PFSK-1 (cell line): ENCODE data around the gene RSAD2.

Experiments used
- FOXP2 ChIP-seq: optimal IDR thresholded peaks from 2 replicates; pipeline ENCODE3; 2011; ENCODE audit warnings: borderline replicate concordance, control low read depth, inconsistent platforms; ENCODE audit not compliant: insufficient read depth; ENCODE audit errors: extremely low read length, extremely low read depth
- POLR2AphosphoS5 ChIP-seq: IDR thresholded peaks from 2 replicates; pipeline ENCODE4 v1.6.1; 2012; ENCODE audit warnings: low read depth, mild to moderate bottlenecking, control low read depth, low read length, moderate library complexity
- SIN3A ChIP-seq: IDR thresholded peaks from 2 replicates; pipeline ENCODE4 v1.6.1; 2012; ENCODE audit warnings: mild to moderate bottlenecking, low read length, moderate library complexity, borderline replicate concordance; ENCODE audit not compliant: insufficient read depth
- TAF1 ChIP-seq: IDR thresholded peaks from 2 replicates; pipeline ENCODE4 v1.6.1; 2012; ENCODE audit warnings: low read length, control low read depth, borderline replicate concordance; ENCODE audit not compliant: insufficient read depth
- TF ChIP-seq, protein P1 (sequence below), 2 experiments: IDR thresholded peaks; 2 replicates each; pipeline versions ENCODE4 v1.6.1 to v1.8.0; 2011 to 2012; ENCODE audit warnings: low read depth in 2 of 2, low read length in 2 of 2, control low read depth in 1 of 2, inconsistent platforms in 1 of 2, mild to moderate bottlenecking in 1 of 2, moderate library complexity in 1 of 2; ENCODE audit not compliant: insufficient read depth in 1 of 2

Gene RSAD2

GRCh38 chr2:6924924-6925409 lies 47.4 kb downstream of the RSAD2 start:
- TF ChIP-seq POLR2AphosphoS5 (no peak), FOXP2 (no peak), SIN3A (no peak), TAF1 (no peak)
- TF ChIP-seq, protein P1, sequence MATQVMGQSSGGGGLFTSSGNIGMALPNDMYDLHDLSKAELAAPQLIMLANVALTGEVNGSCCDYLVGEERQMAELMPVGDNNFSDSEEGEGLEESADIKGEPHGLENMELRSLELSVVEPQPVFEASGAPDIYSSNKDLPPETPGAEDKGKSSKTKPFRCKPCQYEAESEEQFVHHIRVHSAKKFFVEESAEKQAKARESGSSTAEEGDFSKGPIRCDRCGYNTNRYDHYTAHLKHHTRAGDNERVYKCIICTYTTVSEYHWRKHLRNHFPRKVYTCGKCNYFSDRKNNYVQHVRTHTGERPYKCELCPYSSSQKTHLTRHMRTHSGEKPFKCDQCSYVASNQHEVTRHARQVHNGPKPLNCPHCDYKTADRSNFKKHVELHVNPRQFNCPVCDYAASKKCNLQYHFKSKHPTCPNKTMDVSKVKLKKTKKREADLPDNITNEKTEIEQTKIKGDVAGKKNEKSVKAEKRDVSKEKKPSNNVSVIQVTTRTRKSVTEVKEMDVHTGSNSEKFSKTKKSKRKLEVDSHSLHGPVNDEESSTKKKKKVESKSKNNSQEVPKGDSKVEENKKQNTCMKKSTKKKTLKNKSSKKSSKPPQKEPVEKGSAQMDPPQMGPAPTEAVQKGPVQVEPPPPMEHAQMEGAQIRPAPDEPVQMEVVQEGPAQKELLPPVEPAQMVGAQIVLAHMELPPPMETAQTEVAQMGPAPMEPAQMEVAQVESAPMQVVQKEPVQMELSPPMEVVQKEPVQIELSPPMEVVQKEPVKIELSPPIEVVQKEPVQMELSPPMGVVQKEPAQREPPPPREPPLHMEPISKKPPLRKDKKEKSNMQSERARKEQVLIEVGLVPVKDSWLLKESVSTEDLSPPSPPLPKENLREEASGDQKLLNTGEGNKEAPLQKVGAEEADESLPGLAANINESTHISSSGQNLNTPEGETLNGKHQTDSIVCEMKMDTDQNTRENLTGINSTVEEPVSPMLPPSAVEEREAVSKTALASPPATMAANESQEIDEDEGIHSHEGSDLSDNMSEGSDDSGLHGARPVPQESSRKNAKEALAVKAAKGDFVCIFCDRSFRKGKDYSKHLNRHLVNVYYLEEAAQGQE (IDR thresholded peaks at IDR 0.05; ENCODE audit: insufficient read depth in 1 of 2, low read depth in 2 of 2, low read length in 2 of 2), result no peak

DNA sequence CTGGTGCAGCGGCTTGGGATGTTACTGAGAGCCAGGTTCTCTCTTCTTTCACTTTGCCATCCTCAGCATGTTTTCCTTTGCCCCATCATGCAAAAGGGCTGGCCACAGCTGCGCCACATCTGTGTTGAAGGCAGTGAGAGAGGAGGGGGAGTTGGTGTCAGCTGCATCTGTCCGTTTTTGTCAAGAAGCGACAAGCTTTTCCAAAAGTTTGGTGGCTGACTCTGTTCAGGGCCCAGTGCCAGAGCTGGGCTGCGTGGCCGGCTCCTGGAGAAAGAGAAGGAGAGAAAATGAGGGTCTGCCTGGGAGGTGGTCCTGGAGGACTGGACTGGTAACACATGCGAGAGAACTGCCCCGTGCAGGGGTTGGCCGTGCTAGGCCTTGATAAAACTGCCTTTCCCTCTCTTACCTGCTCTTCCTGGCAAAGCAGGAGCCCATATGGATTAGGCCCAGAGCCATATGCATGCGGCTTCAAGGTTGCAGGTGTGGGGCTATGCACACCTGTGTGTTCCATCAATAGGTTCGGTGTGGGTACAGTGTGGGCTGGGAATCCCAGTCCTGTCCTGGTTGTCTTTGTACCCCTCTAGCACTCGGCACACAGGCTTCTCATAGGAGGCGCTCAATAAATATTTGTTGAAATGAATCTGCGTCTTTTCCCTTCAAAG lies 48.6 kb downstream of the RSAD2 start:
- TF ChIP-seq POLR2AphosphoS5 (no peak), FOXP2 (no peak)

DNA sequence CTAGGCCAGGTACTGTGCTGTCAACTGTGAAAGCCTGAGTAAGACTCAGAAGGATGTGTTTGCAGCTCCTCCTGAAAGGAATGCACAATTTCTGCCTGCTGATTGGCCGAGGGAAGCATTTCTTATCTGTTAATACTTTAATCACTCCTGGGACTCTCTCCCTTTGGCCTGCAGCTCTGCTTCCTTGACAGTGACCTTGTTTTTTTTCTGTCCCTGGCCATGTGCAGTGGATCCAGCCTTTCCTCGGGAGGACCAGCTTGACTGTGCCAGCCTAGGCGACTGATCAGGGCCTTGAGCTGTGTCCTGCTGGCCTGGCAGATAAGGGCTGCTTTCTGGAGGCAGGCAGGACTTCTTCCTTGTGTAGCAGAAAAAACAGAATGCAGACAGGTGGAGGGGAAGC lies 49.6 kb downstream of the RSAD2 start:
- TF ChIP-seq POLR2AphosphoS5 (no peak), FOXP2 (no peak), TAF1 (no peak), SIN3A (no peak)
- TF ChIP-seq, protein P1 (IDR thresholded peaks at IDR 0.05; ENCODE audit: insufficient read depth in 1 of 2, low read depth in 2 of 2, low read length in 2 of 2), result no peak

- TF ChIP-seq POLR2AphosphoS5 (no peak), SIN3A (no peak), TAF1 (no peak), FOXP2 (no peak)
- TF ChIP-seq, protein P1 (IDR thresholded peaks at IDR 0.05; ENCODE audit: insufficient read depth in 1 of 2, low read depth in 2 of 2, low read length in 2 of 2), result no peak
Observed at GRCh38 chr2:6927753-6928152, 50.2 kb downstream of the RSAD2 start.

DNA sequence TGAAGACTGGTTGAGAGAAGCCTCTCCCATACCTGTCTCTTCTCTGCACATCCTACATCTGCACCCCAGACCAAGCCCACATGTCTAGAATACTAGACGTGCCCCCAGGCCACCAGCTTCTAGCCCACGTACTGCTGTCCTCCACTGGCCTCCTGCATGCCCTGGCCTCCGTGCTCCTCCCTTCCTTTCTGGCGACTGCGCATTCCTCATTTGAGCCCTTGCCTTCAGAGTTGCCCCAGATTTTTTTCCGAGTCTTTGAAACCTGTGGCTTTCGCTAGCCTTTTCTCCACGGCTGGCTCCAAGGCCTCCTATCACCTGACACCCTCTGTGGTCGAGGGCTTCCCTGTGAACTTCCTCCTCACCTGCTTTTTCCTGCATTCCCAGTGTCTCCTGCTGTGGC lies 50.9 kb downstream of the RSAD2 start:
- TF ChIP-seq POLR2AphosphoS5, result no peak
- no peak for TF ChIP-seq TAF1

DNA sequence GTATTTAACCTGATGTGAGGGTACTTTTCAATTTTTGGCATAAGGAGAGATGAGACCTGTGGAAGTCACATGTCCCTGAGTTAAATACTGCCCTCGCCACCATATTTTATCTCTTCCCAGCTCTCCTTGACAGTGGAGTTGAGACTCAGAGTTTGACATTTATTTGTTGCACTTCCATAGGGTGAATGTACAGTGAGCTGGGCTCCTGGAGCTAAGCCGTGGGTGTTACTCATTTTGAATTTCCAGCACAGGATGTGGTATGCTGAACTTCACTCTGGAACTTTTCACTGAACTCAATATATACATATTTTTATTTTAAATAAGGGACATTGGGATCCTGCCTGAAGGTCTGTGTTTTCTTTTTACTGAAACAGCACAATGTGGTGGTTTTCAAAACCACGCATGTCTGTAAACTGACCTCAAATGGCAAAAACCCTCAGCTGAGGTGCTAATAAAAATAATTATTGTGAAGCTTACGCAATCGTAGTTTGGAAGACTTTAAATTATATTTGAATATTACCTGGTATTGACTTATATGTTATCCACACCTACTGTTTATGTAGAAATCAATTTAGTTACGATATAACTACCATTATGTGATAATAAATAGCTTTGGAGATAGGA lies 51.7 kb downstream of the RSAD2 start:
- TF ChIP-seq FOXP2, result no peak
- no peak for TF ChIP-seq TAF1
- TF ChIP-seq SIN3A, result no peak
- no peak for TF ChIP-seq POLR2AphosphoS5
- TF ChIP-seq, protein P1 (IDR thresholded peaks at IDR 0.05; ENCODE audit: insufficient read depth in 1 of 2, low read depth in 2 of 2, low read length in 2 of 2), result no peak
